Hindlimb muscle (tissue), 1 donor: ENCODE results near the gene GABRR3. TPM values are rescaled to one million over a fixed set of nuclear protein-coding genes. Genes with fewer than 3 reads are reported as not detected.
"Not testable (repeated sequence)": the region's sequence is repeated elsewhere in the genome, so short reads cannot be mapped to it uniquely, and the experiment has no call there.

Source experiments
- DNase-seq: peaks from one replicate; pipeline ENCODE4 v3.0.0-alpha.2; 2013
- polyA plus RNA-seq: library from polyadenylated mRNA; unstranded; fragments of 120-200 nt; gene quantifications from one replicate; pipeline ENCODE4 v1.2.1, GENCODE V29; 2013; ENCODE audit not compliant: insufficient read length

GABRR3 gene
- polyA plus RNA-seq, 1 donor = not detected

DNA sequence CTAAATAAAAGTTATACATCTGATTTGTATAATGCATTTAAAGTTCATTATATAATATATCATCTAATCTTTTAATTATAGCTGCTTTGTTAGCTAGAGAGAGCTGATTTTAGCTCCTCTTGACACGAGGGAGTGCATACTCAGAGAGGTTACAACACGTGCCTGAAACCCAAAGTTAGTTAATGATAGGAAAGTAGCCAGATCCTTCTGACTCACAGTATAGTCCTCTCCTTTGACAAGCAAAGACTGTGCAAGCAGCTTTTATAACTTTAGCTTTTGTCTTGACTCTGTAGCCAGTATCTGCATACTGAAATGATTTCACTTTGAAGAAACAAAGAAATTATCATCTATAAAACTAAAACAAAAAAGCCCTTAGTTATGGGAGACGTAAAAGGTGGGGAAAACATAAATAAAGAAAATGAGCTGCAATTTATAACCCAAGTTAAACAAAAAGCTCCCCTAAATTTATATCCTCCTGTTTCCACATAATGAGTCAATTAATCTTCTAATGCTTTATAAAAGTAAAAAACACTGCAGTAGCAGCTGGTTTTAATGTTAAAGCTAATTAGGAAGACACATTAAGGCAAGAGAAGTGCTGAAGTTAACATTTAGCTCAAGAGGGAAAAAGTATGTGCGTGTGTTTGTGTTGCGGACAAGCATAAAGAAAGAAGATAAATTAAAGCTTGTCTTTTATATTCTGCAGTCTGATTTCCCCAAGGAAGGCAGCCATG is 13.1 kb downstream of the GABRR3 start:
- no peak for DNase-seq

DNA sequence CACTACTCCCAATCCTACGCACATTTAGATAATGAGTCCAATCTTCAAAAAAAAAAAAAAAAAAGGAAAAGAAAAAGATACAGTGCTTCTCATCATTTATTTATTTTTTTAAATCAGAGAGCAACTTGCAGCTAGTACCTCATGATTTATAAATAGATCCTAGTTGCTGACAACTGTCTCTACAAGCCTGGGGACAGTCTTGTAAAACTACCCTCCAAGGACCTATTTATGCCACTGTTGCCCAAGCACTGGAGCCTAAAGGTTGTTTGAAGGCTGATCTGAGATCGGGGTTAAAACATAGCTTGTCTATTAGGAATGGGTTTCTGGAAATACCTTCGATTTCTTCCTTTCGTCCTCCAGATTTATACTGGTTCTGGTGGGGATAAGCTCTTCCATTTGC is 14.7 kb downstream of the GABRR3 start:
- no peak for DNase-seq

- no peak for DNase-seq
These were observed 16.8 kb downstream of the GABRR3 start for GRCh38 chr3:98018301-98018700.

- no peak for DNase-seq
These were observed 20.9 kb downstream of the GABRR3 start for GRCh38 chr3:98014268-98014585.

DNA sequence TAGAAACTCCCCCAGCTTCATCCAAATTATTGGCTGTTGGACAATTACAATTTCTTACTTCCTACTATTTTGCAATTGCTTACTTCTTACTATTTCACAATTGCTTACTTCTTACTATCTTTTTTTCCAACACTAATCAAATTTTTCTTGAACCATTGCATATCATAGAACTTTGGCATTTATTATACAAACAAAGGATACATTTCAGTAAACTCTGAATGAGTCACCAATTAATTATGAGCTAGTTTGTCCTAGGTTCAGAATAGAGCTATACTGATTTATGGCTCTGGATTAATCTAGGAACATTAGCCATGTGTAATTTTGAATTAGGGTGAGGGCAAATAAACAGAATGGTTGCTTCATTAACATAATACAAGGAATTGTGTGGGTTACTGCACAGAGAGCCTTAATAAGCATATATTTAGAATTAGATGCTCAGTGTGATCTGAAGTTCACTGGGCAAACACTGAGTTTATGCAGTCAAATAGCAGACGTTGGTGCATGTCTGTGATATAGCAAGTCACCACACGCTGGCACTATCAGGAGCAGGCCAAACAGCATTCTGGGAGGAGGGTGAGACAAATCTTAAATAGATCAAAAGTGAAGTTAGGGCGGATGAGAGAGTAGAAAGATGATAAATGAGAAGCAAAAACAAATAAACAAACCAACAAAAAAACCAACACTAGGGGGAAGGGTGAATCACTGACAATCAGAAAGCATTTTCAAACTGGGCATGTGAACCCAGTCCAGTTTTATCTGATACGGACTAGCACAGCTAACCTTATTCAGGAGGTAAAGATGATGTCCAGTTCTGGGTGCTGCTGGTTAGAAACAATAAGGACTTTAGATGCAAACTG is 21.5 kb downstream of the GABRR3 start:
- DNase-seq = no peak

DNA sequence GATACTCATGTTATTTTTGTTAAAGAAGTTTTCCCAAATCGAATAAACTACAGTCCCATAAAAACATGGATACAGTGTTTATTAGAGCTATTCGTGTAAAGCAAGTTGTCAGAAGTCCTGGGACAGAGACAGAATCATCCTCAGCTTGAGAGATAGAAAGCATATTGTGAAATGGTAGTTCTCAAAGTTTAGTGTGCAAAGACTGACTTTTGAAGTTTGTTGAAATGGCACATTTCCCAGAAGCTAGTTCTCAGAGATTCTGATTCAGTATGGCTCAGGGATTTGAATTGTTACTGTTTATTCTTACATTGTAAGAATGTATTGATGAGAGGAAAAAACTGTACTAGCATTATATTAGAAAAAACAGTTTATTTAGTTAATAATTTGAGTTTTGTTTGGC is 22.1 kb downstream of the GABRR3 start:
- DNase-seq = peak; percentile 63

- not testable (repeated sequence) for DNase-seq
These were observed 24.1 kb downstream of the GABRR3 start for GRCh38 chr3:98010883-98011449.

- no peak for DNase-seq
These were observed 24.8 kb downstream of the GABRR3 start for GRCh38 chr3:98010194-98010882.

GRCh38 chr3:98008855-98009254 is 26.3 kb downstream of the GABRR3 start:
- no peak for DNase-seq

GRCh38 chr3:98005438-98005837 is 29.7 kb downstream of the GABRR3 start:
- DNase-seq = no peak

DNA sequence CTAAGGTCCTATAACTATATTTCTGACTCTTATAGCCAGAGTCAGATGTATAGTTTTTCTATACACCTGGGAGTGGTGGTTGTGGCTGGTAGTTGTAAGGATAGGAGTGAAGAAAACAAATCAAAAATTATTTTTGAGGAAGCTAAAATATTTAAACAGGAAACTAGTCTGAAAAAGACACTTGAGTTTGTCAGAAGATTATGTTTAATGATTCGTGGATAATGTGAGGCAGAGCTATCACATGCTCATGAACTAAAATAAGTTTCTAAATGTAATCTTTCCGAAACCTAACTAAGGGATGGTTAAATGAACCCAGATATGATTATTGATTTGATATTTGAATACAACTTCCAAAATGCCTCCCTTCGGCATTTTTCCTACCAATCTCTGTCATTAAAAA is 30.4 kb downstream of the GABRR3 start:
- DNase-seq = no peak

- DNase-seq = no peak
These were observed 31.7 kb downstream of the GABRR3 start for GRCh38 chr3:98003306-98003969.

- DNase-seq = no peak
These were observed 32.4 kb downstream of the GABRR3 start for GRCh38 chr3:98002717-98003116.

DNA sequence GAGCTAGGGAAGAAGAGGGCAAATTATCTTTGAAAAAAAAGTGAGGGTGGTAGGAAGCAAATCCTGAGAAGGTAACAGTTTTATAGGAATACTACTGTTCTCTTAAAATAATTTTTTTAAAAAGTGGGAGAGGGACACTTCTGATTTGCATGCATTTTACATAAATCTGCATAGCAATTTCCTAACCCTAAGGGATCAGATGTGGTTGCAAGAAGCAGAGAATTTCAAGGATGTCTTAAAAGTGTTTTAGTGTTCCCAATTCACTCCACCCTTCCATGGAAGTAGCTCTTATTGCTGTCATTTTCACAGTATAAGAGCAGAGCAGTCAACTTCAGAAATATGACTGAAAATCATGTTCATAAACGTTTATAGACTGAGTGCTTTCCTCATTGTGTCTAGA is 35.1 kb downstream of the GABRR3 start:
- no peak for DNase-seq

DNA sequence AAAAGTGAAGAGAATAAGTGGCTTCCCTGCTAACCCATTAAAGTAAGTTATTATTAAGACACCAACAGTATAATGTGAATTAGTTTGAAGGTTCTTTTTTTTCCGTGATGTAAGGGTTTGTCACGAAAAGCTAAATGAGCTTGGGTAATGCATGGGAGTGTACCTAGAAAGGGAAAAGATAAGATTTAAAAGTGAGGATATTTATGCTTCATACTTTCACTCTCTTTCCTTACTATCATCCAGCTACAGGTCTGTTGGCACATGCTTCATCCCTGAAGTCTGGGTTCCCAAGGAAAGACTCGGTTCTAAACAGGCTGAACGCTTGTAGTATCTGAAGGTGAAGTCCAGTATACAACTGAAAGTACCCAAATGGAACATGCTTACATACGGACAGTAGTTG is 36.0 kb downstream of the GABRR3 start:
- no peak for DNase-seq

- DNase-seq = no peak
These were observed 38.1 kb downstream of the GABRR3 start for GRCh38 chr3:97996988-97997387.

GRCh38 chr3:97994328-97994945 is 40.7 kb downstream of the GABRR3 start:
- DNase-seq = no peak

GRCh38 chr3:97993526-97993925 is 41.6 kb downstream of the GABRR3 start:
- DNase-seq = no peak

DNA sequence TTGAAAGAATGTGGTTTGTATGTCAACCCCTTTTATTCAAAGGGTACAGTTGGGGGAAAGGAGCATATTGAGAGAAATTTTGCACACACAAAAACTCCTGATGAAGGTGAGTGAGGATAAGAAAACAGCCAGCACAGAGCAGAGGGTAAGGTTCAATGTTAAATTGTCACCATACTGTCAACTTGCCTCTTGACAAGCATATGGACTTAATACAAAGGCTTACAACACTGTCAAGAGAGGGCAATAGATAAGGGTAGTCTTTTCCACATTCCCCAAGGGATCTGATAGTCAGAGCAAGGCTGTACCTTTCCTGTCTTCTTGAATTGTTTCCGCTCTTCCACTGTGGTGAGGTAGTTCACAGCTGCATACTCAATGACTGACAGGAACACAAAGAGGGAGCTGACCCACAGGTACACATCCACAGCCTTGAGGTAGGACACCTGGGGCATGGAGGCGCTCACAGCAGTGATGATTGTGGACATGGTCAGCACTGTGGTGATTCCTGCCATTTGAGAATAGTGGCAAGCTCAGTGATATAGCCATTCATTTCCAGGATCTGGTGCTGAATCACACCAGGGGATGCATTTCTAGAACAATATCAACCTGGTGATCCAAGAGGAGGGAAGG is 42.5 kb downstream of the GABRR3 start:
- no peak for DNase-seq

GRCh38 chr3:97991293-97991682 is 43.8 kb downstream of the GABRR3 start:
- no peak for DNase-seq

DNA sequence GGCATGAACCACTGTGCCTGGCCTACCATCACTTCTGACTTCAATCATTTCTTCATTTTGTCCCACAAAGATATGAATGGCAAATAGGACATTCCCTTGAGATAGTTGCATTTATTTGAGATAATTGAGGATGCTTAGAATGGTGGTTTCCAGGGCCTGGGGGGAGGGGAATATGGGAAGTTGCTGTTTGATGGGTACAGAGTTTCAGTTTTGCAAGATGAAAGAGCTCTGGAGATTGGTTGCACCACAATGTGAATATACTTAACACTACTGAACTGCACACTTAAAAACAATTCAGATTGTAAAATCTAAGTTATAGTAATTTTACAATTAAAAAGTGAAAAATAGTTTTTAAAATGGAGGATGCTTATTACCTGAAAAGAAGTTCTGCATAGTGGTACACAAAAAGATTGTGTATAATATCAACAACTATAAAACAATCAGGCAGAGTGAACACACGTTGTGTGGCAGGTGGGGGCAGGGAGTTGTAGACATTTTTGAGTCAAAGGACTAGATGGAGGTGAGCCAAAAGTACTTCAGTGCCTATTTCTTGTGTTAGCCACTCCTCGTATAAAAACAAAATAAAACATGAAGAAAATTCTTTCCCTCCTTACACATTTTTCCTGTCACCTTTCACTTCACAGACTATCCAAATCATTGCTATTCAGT is 44.4 kb downstream of the GABRR3 start:
- no peak for DNase-seq
